HG03354 (cell line): ENCODE measurements around the gene TRIM2.
A peak's percentile ranks its signal among the peaks of the same experiment; 100 is the strongest.
"Not testable (repeated sequence)": the region's sequence is repeated elsewhere in the genome, so short reads cannot be mapped to it uniquely, and the experiment has no call there.

ENCODE experiments used
- ATAC-seq: cut with Tn5 transposase; IDR thresholded peaks from one replicate; pipeline ENCODE4 v1.9.1; 2021; ENCODE audit warnings: mild to moderate bottlenecking; ENCODE audit not compliant: unreplicated experiment, poor library complexity, severe bottlenecking

Gene TRIM2

GRCh38 chr4:153186046-153186728 is 18.1 kb upstream of the TRIM2 start:
- ATAC-seq: no peak

- ATAC-seq: peak; percentile 66
Measured at GRCh38 chr4:153189016-153189801, 15.0 kb upstream of the TRIM2 start.

GRCh38 chr4:153191795-153192363 is 12.4 kb upstream of the TRIM2 start:
- no peak for ATAC-seq

DNA sequence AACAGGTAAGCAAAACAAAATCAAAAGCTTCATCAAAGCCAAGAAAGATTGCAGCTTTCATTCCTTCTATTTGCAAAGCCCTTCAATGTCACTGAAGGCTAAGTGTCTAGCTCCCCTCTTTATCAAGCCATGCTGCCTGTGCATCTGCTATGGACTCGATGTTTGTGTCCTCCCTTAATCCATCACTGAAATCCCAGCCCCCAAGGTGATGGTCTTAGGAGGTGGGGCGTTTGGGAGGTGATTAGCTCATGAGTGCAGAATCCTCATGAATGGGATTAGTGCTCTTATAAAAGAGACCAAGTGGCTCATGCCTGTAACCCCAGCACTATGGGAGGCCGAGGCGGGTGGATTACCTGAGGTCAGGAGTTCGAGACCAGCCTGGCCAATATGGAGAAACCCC is 6.9 kb upstream of the TRIM2 start:
- no peak for ATAC-seq

- no peak for ATAC-seq
Measured at GRCh38 chr4:153198719-153199118, 5.5 kb upstream of the TRIM2 start.

GRCh38 chr4:153203746-153204145 is 497 bp upstream of the TRIM2 start:
- ATAC-seq: not testable (repeated sequence)

GRCh38 chr4:153204728-153205648 is 745 bp downstream of the TRIM2 start:
- ATAC-seq: peak; percentile 82

GRCh38 chr4:153205757-153206156 is 1.5 kb downstream of the TRIM2 start:
- no peak for ATAC-seq

GRCh38 chr4:153206534-153206933 is 2.3 kb downstream of the TRIM2 start:
- ATAC-seq: no peak

GRCh38 chr4:153207027-153207426 is 2.8 kb downstream of the TRIM2 start:
- no peak for ATAC-seq

GRCh38 chr4:153207567-153207966 is 3.3 kb downstream of the TRIM2 start:
- no peak for ATAC-seq

- ATAC-seq: no peak
Measured at GRCh38 chr4:153209410-153209809, 5.2 kb downstream of the TRIM2 start.

DNA sequence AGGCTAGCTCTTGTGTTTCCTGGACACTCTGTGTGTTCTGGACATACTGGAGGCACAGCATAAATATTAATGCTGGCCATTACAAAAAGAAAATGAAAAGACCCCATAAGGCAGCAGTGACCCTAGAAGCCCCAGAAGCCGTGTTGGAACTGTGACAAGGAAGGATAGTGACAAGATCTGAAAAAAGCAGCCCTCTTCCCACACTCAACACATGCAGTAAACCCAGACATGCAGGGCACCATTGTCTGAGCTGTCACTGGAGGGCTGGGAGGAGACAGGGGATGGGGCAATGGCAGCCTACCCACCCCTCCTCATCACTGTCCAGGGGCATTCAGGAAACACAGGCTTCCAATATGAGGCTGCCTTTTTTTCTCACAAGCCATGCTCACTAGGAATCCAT is 6.5 kb downstream of the TRIM2 start:
- no peak for ATAC-seq

DNA sequence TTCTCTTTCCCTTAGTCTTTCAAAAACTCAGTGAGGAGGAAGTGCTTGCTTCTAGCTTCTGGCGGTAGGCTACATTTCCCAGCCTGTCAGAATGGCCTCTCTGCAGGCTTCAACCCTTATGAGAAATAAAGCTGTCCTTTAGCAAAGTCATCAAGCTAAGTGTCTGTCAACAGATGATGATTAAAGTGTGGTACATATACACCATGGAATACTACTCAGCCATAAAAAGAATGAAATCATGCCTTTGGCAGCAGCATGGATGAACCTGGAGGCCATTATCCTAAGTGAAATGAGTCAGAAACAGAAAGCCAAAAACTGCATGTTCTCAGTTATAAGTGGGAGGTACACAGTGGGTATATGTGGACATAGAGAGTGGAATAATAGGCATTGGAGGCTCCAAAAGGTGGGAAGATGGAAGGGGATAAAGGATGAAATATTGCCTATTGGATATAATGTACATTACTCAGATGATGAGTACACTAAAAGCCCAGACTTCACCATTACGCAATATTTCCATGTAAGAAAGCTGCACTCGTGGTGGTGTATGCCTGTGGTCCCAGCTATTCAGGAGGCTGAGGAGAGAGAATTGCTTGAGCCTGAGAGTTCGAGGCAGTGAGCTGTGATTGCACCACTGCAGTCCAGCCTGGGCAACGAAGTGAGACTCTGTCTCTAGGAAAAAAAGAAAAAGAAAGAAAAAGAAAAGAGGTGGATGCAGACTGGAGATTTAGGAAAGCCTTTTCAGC is 7.9 kb downstream of the TRIM2 start:
- no peak for ATAC-seq

GRCh38 chr4:153212736-153213135 is 8.5 kb downstream of the TRIM2 start:
- no peak for ATAC-seq

GRCh38 chr4:153215921-153216320 is 11.7 kb downstream of the TRIM2 start:
- ATAC-seq: no peak

DNA sequence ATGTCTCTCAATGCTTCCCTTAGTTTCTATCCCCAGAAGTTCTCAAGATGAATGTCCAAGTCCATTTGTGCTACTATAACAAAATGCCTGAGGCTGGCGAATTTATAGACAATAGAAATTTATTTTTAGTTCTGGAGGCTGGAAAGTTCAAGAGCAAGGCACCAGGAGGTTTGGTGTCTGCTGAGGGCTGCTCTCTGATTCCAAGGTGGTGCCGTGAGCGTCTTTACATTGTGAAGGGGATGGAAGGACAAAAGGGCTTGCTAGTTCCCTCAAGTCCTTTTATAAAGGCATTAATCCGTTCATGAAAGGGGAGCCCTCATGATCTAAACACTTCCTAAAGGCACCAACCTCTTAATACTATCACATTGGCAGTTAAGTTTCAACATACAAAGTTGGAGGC is 12.3 kb downstream of the TRIM2 start:
- ATAC-seq: no peak

DNA sequence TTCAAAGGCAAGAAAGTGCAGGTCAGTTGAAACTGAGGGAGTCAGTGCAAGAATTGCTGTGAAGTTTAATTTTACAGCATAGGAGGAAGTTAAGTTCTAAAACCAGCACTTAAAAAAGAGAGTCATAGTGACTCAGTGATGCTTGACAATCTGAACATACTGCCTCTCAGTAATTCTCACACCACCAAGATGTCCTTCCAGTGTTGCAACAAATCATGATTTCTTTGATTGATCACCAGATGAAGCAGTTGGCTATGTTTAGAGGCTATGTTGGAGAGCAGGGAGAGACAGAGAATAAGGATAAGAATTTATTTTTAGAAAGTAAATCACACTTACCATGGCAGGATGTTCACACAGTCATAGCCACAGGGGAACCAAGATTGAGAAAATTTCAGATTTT is 13.2 kb downstream of the TRIM2 start:
- ATAC-seq: no peak

GRCh38 chr4:153218961-153219360 is 14.7 kb downstream of the TRIM2 start:
- ATAC-seq: no peak
